NB4 (cell line): ENCODE measurements around the gene BHLHA15.
A peak's percentile ranks its signal among the peaks of the same experiment; 100 is the strongest.

Experiments
- DNase-seq: peaks from one replicate; pipeline ENCODE4 v3.0.0; 2010; ENCODE audit warnings: low read depth
- H3K4me3 ChIP-seq: one replicate; pipeline ENCODE4 v1.5.1; 2011; ENCODE audit warnings: mild to moderate bottlenecking, low read depth, low read length, moderate library complexity
- MAX ChIP-seq: IDR thresholded peaks from 2 replicates; pipeline ENCODE4 v1.6.1; 2011; ENCODE audit warnings: low read depth, low read length
- MYC ChIP-seq: IDR thresholded peaks from 2 replicates; pipeline ENCODE4 v1.6.1; 2011; ENCODE audit warnings: low read depth, low read length
- POLR2A ChIP-seq: IDR thresholded peaks from 2 replicates; pipeline ENCODE4 v1.6.1; 2011; ENCODE audit warnings: mild to moderate bottlenecking; ENCODE audit not compliant: insufficient read length; ENCODE audit errors: extremely low read depth
- TF ChIP-seq, protein P1 (sequence below): IDR thresholded peaks from one replicate; pipeline ENCODE4 v1.5.1; 2012; ENCODE audit warnings: low read depth, low read length

The BHLHA15 gene

DNA sequence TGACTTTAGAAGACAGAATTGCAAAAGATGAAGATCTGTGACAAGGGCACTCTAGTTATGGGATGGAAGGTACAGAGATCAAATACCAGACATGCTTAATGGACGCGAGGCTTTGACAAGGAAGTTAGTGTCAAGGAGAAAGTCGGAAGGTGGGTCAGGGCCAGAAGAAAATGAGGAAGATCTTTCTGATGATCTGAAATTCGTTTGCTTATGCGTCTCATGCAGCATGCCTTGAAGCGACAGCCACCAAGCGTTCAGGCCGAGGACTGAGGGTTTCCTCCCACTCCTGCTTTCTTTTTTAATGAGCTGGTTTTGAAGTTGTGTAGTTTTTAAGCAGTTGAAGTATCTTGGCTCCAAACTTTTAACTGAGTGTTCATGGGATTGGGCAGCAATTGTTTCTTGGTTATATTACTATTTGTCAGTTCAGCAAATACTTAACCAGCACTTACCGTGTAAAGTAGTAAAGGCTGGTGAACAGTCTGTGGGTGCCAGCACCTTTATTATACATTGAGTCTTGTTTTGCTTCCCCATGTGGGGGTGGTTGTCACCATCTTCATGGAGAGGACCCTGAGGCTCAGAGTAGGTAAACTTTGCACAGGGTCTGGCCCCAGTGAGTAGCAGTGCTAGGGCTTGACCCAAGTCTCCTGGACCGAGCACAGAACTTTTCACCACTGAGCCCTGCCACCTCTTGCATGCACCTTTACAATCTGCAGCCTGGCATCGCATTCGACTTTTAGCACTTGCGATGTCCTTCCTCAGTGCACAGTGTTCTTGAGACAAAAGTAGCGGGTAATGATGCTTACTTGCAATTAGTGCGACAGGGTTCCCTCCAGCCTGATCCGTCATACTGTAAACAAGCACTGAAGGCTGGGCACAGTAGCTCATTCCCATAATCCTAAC, 14.3 kb upstream of the BHLHA15 start:
- DNase-seq, result peak; percentile 87
- TF ChIP-seq MAX, result no peak
- TF ChIP-seq, protein P1, sequence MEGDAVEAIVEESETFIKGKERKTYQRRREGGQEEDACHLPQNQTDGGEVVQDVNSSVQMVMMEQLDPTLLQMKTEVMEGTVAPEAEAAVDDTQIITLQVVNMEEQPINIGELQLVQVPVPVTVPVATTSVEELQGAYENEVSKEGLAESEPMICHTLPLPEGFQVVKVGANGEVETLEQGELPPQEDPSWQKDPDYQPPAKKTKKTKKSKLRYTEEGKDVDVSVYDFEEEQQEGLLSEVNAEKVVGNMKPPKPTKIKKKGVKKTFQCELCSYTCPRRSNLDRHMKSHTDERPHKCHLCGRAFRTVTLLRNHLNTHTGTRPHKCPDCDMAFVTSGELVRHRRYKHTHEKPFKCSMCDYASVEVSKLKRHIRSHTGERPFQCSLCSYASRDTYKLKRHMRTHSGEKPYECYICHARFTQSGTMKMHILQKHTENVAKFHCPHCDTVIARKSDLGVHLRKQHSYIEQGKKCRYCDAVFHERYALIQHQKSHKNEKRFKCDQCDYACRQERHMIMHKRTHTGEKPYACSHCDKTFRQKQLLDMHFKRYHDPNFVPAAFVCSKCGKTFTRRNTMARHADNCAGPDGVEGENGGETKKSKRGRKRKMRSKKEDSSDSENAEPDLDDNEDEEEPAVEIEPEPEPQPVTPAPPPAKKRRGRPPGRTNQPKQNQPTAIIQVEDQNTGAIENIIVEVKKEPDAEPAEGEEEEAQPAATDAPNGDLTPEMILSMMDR, result peak; percentile 20
- peak overlapping the region; percentile 26 for H3K4me3 ChIP-seq

- no peak for DNase-seq
- TF ChIP-seq, protein P1, result no peak
- TF ChIP-seq MAX, result no peak
- TF ChIP-seq POLR2A, result no peak
- TF ChIP-seq MYC, result no peak
- H3K4me3 ChIP-seq, result no peak overlapping the region
Observed at GRCh38 chr7:98199131-98199530, 12.1 kb upstream of the BHLHA15 start.

DNA sequence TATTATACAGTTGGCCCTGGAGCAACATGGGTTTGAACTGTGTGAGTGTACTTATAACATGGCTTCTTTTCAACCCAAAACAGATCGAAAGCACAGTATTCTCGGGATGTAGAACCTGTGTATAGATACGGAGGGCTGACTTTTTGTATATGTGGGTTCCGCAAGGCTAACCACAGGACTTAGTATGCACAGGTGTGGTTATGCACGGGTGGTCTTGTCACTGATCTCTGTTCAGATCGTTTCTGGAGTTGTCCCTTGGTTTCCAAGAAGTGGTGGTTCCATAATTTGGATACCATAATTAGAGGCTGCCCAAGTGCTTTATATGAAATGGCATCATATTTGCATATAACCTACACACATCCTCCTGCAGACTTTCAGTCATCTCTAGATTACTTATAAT, 10.9 kb upstream of the BHLHA15 start:
- H3K4me3 ChIP-seq, result no peak overlapping the region
- no peak for DNase-seq
- TF ChIP-seq POLR2A, result no peak
- TF ChIP-seq, protein P1, result no peak
- TF ChIP-seq MYC, result no peak
- TF ChIP-seq MAX, result no peak

DNA sequence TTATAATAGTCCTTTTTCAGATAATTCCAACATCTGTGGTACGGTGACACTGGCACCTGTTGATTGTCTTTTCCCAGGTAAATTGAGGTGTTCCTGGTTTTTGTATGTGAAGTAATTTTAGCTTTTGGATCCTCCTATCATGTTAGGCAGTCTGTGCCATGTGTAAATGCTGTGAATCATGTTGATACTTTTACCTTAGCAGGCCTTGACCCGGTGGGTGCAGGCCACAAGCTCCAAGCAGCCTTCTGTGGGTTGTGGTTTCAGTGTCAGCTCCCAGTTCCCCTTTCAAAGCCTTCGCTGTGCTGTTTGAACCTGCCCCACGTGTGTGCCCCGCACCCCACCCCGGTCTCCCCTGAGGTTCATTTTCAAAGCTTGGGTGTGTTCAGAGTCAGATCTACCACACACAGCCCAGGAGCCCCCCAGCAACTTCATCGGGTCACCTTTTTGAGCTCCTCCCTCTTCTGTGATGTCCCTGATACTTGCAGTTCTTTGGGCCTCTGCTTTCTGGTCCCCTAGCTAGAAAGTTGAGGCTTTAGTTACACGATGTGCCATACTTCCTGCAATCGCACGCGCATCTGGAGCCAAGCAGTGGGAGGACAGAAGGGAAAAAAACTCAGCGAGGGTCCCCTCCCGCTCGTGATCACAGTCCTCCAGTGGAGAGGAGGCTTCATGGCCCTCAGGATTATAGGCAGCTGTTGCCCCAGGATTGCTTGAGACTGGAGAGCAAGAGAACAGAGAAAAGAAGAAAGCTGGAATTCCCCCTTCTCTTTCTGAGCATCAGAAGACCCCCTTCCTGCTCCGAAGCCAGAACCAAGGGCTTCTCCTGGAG, 8.7 kb upstream of the BHLHA15 start:
- TF ChIP-seq MAX (peak; percentile 94), MYC (peak; percentile 94), POLR2A (no peak)
- TF ChIP-seq, protein P1, result no peak
- peak; percentile 95 for DNase-seq
- H3K4me3 ChIP-seq, result no peak overlapping the region

DNA sequence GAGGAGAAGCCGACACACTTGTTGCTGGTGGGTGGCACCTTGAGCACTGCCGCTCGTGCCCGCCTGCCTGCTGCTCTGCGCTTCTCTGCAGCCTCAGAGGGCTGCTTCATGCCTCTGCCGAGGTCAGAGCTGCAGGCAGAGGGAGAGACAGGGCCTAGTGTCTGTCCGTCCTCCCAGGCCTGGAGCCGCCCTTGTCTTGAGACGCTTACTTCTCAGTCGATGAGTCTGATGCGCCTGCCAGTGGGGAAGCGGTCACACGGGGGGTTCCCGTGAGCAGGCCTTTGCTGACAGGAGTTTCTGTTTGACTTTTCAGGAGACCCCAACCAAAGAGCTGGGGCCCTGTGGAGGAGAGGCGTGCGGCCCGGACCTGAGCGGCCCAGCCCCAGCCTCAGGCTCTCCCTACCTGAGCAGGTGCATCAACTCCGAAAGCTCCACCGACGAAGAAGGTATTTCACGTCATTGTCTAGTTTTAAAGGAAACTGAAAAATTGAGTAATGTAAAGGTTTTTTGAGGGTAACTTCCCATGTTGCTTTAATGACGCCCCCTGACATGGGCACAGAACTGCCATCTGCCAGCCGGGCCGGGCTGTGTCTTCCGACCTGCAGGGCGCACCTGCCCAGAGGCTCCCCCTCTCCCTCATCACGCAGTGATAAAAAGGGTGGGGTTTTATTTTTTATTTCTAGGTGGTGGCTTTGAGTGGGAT, 7.8 kb upstream of the BHLHA15 start:
- DNase-seq, result no peak
- no peak overlapping the region for H3K4me3 ChIP-seq
- TF ChIP-seq MYC (no peak), POLR2A (no peak), MAX (no peak)
- TF ChIP-seq, protein P1, result no peak
